NK-92 (cell line): Measurements from ENCODE around the gene ICA1L.

Experiments used
- DNase-seq: peaks from one replicate; lab custom pipeline; 2025; ENCODE audit not compliant: unreplicated experiment; lab: John Stamatoyannopoulos, UW

The ICA1L gene

DNA sequence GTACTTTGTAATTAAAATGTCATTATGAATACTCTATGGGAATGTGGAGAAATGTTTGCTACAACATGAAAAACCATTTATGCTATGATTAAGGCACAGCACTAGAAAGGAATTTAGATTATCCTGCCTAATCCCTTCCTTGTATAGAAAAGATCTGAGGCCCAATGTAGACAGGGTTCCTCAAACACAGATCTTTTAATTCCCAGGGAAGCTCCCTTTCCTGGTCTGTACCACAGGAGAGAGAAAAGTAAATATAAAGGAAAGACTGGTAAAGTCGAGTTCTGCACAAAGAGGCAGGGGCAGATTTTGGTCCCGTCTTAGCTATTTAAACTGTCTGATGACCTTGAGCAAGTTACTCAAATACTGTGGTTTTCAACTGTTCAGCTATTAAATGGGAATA, 84.7 kb downstream of the ICA1L start:
- no peak for DNase-seq

DNA sequence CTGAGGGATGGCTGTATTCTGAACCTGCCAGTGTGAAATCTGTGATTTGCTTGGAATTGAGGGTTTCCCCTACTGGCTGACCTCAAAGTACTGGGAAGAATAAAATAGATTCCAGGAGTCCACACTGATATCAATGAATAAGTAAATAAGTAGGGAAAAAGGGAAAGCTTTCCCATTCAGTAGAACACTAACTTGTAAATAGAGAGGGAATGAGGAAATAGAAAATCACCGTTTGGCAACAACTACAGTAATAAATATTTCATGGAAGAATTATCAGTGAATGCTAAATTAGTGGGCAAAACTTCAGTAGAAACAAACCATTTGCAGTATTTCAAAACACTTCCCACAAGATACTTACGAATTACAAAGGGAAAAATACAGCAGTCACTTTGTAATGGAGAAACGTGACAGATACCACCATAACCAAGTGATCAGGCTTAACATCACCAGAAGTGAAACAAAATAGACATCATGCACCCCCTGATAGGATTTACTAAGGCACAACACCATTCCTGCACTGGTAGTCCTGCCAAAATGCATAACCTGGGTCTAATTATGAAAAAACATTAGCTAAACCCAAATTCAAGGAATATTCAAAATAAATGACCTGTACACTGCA, 88.5 kb downstream of the ICA1L start:
- no peak for DNase-seq

DNA sequence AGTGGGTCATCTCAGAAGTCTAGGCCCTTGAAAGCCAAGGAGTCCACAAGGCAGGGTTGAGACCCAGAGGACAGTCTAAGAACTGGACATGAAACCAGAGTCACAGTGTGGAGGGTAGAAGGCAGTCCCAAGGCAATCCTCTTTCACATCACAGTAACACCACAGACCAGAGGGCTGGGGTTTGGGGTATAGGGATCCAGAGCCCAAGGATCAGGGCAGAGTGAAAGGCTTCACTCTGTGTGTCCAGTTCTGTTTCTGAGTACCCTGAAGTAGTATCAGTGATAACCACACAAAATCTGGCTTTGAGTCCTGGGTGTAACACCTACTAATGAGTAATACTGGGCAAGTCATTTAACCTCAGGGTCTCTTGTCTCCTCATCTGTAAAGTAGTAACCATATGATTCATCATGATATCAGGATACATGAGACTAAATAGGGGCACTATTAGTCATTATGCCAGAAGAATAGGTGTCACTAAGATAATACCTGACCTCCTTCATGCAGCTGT, 91.0 kb downstream of the ICA1L start:
- DNase-seq = no peak

GRCh38 chr2:202778217-202778616, 93.3 kb downstream of the ICA1L start:
- DNase-seq = no peak

GRCh38 chr2:202774104-202774503, 97.5 kb downstream of the ICA1L start:
- DNase-seq = no peak

- no peak for DNase-seq
These were observed 98.1 kb downstream of the ICA1L start for GRCh38 chr2:202773301-202773973.

GRCh38 chr2:202771741-202772460, 99.7 kb downstream of the ICA1L start:
- no peak for DNase-seq

- DNase-seq = no peak
These were observed 100.2 kb downstream of the ICA1L start for GRCh38 chr2:202771336-202771735.

DNA sequence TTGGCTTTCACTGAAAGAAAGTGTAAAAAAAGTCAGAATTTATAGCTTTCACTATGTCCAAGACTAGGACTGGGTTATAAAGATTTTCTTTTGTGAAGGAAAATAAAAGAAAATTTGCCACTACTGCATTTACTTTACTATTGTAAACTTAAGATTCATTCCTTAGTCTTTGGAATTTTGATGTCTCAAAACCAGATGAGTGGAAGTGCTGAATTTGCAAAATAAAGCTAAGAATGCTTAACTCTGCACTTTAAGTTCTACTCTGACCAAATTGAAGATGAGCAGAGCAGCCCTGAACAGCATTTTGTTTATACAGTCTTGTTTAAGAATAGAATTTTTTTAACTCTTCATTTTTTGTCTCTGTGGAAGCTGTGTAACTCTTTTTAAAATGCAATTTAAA, 102.4 kb downstream of the ICA1L start:
- DNase-seq = no peak

DNA sequence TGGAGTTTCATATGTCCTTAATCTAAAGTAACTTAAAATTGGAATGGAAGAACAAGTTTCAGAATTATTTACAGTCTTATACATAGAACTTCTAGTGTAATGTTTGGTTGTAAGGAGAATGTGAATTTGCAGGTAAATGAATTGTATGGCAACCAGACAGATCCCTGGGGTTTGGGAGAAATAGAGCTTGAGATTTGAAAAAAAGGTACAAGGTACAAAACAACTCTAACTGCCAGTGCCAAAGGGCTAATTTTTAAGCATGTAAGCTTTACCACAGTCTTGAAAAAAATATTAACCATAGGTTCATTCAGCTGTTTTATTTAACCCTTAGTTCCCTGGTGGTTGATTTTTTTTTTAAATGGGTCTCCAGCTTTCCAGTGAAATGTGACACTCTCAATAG, 103.3 kb downstream of the ICA1L start:
- no peak for DNase-seq

DNA sequence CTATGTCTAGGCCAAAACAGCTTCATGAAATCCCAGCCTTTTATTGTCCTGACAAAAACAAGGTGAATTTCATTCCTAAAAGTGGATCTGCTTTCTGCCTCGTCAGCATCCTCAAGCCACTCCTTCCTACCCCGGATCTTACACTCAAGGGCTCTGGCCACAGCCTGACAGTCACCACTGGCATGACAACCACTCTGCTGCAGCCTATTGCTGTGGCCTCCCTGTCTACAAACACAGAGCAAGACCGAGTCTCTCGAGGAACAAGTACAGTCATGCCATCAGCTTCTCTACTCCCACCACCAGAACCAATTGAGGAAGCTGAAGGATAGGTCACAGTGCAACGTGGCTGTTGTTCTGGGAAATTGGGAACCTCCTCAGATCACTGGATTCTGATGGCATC, 106.1 kb downstream of the ICA1L start:
- DNase-seq = no peak

DNA sequence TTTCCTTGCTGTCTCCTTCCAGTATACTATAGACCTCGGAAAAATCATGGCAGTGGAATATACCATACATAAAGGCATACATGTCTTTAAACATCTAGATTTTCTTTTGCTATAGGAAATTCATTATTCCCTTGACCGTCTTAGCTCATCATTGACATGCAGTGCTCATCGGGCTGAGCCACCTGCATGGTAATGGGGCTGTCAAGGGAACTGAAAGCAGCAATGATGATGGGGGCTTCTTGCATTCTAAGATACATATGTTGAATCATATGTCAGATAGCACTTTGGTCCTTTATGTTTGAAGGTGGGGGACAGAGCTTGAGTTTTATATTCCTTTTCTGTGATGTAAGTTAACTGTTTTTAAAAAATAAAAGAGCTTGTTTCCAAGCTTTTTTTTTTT, 106.6 kb downstream of the ICA1L start:
- DNase-seq = no peak

- DNase-seq = no peak
These were observed 107.7 kb downstream of the ICA1L start for GRCh38 chr2:202763916-202764315.

- no peak for DNase-seq
These were observed 109.0 kb downstream of the ICA1L start for GRCh38 chr2:202762556-202762955.

DNA sequence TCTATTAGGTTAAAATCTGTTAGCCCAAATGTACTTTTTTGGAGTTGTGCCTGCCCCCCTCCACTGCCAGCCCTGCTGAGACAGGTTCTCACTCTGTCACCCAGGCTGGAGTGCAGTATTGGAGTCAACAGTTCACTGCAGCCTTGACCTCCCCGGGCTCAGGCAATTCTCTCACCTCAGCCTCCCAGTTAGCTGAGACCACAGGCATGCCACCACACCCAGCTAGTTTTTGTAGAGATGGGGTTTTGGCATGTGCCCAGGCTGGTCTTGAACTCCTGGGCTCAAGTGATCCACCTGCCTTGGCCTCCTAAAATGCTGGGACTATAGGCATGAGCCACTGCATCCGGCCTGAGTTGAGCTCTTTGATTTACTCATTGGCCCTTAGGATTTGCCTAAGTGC, 110.7 kb downstream of the ICA1L start:
- DNase-seq = no peak

- DNase-seq = no peak
These were observed 113.0 kb downstream of the ICA1L start for GRCh38 chr2:202758604-202759003.

GRCh38 chr2:202758128-202758527, 113.4 kb downstream of the ICA1L start:
- DNase-seq = no peak

DNA sequence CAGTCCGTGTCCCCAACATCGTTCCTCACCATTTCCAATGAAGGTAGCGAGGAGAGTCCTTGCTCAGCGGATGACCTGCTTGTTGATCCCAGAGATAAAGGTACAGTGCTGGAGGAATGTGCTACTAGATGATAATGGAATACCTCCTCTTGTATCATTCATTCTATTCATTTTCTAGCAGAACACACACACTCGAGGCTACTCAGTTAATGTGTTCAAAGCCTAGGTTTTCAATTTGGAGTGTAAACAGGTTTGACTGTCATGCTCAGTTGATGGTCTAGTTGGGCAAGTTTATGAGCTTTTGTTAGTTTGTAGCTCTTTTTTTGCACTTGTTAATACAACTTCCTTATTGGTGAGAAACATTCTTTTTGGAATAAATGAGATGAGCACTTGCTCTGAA, 114.2 kb downstream of the ICA1L start:
- no peak for DNase-seq

DNA sequence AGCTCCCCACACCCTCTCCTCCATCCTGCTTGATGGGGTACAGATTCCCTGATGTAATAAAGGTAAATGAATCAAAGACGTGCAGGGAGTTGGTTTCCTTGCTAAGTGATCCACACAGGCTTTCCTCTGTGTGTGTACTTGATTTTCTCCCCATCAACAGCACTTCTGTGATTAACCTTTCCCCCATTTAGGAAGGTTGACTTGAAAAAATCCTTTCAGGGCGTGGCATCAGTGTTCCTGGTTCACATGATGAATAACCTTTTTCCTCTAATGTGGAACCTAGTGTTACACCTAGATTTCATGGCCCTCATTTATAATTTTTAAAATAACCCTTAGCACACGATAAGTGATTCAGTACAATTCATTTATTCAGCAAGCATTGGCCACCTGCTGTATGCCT, 115.0 kb downstream of the ICA1L start:
- DNase-seq = no peak

- DNase-seq = no peak
These were observed 116.6 kb downstream of the ICA1L start for GRCh38 chr2:202754936-202755335.

GRCh38 chr2:202752071-202752470, 119.5 kb downstream of the ICA1L start:
- no peak for DNase-seq

DNA sequence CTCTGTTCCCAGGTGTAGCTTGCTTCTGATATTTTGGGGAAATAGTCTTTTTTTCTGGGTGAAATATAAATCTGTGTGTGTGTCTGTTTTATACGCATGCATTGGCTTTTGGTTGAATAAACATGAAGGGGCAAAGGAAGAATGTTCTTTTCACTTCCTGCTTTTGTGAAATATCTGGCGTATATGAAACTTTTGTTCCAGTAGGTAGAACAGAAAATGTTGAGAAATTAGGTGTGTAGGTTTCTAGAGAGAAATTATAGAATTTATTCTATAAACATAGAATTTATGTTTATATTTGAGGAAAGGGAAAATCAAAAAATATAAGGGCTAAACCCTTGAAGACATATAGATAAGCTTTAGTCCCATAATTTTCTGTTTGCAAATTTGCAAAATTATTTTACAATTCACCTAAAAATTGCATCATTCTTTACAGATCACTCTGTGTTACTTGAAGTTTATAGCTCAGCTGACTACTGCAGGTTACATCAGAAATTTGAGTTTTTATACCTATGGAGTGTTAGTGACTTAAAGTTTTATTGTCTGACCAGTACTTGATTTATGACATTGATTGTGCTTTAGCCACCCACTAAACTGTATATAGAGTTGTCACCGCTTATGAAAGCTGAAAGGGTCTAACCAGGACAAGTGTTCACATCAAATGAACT, 120.7 kb downstream of the ICA1L start:
- DNase-seq = no peak
